SK-N-DZ (cell line): Measurements from ENCODE around the gene CD81.

Experiments
- DNase-seq: peaks from one replicate; pipeline ENCODE4 v3.0.0-alpha.2; 2015; ENCODE audit warnings: low spot score

Gene CD81

GRCh38 chr11:2375964-2376551 is 1.1 kb upstream of the CD81 start:
- DNase-seq, result no peak

DNA sequence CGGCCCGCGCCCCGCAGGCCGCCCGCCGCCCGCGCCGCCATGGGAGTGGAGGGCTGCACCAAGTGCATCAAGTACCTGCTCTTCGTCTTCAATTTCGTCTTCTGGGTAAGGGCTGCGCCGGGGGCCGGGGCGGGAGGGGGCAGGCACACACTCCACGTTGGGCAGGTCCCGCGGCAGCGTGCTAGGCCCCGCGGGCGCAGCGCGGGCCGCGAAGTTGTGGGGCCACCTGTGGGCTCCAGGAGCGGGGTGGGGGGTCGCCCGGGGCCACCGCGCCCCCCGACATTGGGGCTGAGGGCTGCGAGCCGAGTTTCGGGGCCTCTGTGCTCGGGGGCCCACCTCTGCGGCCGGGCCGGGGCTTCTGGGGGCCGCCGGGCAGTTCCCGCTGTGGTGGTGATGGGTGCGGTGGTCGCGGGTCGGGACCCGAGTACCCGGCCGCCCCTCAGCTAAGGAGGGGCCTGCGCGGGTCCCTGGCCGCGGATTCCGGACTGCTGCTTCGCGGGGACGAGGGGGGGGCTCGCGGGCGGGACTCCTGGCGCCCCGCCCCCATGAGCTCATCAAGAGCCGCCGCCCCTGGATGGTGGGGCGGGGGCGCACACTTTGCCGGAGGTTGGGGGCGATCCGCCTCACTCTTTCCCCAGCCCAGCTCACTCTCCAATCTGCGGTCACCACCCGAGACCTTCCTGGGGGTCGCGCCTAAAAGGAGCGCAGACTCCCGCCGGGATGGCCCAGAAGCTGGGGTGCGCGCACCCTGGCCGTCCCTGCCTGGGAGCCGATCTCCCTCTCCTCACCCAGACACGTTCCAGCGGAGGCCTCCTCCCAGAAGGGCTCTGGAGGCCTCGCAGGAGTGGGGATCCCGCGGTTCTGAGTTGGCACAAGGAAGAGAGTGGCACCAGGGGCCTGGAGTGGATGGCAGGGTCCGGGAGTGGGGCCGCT is 667 bp downstream of the CD81 start:
- DNase-seq, result peak; percentile 36

- DNase-seq, result no peak
Measured at GRCh38 chr11:2378527-2379210, 1.6 kb downstream of the CD81 start.

- DNase-seq, result no peak
Measured at GRCh38 chr11:2379466-2380174, 2.5 kb downstream of the CD81 start.

DNA sequence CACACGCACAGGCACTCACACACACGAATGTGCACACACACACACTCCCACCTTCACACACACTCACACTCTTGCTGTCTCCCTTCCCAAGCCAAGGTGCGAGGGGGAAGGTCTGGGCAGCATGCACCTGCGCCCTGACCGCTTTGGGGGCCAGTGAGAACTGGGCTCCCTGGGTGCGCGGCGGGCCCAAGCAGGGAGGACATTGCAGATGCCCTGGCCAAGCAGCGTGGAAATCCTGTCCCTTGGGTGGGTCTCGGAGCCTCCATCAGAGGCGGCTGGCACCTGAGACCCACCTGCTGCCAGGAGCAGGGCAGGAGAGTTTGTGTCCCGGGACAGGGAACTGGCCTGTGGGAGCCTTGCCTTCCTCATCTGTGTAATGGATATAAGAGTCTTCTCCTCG is 3.3 kb downstream of the CD81 start:
- DNase-seq, result no peak

DNA sequence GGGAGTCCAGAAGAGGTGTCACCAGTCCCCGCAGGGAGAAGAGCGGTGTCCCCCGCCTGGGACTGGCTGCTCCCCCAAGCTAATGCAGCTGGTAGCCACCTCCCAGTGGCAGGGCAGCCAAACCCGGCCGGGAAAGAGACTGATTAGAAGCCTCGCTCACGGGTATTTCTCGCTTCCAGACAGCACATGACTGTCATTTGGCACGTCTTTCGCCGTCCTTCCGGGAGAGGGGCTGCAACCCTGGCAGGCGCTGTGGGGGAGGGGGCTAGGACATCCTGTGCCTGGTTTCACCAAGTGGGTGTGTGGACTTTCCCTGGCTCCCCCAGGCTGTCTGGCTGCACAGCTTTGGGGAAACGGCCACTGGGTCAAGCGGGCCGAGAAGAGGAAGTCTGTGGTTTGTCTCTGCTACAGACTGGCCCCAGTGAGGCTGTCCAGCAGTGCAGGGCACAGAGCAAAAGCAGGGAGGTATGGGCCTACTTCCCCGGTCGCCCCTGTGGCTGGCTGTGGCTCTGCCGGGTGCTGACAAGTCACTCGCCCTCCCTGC is 3.8 kb downstream of the CD81 start:
- no peak for DNase-seq

- no peak for DNase-seq
Measured at GRCh38 chr11:2381494-2382128, 4.5 kb downstream of the CD81 start.

DNA sequence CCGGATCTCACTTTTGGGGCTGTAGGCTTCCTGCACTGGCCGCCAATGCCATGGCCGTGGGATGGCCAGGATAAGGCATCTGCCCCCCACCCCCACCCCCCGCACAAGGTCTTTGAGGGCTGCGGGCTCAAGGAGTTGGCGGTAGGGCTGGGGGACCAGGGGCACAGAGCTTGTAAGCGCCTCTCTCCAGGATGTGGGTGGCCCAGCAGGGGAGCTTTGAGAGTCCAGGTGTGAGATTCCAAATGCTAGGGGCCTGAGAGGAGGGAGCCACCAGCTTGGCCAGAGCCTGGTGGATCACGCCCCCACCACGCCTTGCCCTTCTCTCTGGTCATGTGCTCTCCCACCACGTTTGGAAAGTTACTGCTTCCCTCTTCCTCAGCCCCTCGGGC is 5.0 kb downstream of the CD81 start:
- DNase-seq, result no peak

DNA sequence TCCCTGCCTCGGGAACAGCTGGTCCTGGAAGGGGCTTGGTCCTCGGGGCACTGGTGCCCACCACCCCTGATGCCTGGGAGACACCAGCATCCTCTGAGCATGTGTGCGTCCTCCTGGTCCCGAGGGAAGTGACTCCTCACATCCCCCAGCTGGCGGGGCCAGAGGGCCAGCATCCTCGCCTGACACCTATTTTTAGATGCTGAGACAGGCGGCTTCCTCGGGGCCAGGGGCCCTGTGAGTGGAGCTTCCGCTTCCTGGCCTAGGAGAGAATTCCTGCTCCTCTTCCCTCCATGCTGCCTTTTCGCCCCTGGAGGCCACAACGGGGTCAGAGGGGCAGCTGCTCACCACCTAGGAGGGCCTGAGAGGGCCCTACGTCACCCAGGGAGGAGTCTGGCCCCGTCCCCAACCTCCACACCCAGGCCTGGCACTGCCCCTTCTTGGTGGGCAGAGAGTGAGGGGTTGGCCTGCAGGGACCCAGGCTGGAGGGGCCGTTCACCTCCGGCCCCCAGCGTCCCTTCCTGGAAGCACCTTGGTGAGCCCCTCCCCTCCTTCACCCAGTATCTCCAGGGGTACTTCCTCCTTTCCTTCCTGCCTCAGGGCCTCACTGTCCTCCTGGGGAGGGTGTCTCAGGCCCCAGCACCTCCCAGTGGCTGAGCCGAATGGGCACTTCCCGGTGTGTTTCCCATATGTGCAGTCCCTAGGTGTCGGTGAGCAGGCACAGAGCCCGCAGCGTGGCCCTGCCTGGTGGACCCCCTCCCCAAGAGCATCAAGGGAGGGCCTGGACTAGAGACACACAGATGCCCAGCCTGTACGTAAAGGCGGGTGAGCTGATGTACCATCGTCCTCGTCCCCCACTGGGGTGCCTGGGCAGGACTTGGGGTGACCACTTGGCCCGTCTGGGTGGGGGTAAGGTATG is 6.1 kb downstream of the CD81 start:
- DNase-seq, result no peak

GRCh38 chr11:2383852-2384804 is 7.0 kb downstream of the CD81 start:
- no peak for DNase-seq

GRCh38 chr11:2385156-2386151 is 8.3 kb downstream of the CD81 start:
- DNase-seq, result no peak

DNA sequence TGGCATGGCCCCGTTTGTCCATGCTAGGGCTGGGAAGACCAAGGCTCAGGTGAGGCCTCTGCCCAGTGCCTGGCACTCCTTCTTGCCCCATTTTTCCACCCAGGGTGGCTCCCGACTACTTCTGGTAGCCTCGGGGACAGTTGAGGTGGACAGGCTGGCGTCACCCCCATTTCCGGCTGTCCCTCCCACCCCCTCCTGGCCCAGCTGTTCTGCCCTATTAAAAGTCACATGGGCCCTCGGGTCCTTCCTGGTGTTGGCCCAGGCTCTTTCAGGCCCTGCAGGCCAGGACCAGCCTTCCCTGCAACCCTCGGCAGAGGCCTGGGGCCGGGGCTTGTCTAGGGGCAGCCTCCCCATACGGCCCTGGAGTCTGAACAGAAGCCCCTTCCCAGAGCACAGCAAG is 9.5 kb downstream of the CD81 start:
- DNase-seq, result no peak

DNA sequence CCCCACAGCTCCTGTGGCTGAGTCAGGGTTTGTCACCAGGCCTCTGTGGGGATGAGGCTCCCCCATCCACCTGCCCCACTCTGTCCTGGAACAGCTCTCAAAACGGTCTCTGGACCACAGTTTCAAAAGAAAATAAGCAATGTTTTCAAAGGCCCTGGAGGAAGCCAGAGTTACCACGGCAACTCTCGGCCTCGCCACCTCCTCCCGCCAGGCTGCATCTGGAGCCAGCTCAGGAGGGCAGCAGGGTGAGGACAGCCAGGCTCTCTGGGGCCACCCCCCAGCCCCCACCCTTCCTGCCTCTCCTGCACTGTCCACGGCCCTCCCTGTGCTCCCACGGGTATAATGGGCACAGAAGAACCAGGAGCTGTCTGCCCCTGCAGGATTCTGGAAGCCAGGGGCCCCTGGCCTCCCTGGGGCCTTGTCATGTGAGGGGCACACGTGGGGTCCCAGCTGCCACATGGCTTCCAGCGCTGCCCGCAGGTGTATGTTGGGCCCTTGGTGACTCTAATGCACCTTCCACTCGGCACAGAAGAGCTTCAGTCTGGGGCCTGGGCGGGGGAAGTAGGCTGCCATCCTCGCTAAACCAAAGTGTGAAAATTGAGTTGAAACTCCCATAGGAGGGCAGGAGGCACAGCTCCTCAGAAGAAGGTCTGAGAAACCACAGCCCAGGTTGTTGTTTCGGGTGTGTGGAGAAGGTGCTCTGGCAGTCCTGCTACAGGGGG is 10.3 kb downstream of the CD81 start:
- no peak for DNase-seq

DNA sequence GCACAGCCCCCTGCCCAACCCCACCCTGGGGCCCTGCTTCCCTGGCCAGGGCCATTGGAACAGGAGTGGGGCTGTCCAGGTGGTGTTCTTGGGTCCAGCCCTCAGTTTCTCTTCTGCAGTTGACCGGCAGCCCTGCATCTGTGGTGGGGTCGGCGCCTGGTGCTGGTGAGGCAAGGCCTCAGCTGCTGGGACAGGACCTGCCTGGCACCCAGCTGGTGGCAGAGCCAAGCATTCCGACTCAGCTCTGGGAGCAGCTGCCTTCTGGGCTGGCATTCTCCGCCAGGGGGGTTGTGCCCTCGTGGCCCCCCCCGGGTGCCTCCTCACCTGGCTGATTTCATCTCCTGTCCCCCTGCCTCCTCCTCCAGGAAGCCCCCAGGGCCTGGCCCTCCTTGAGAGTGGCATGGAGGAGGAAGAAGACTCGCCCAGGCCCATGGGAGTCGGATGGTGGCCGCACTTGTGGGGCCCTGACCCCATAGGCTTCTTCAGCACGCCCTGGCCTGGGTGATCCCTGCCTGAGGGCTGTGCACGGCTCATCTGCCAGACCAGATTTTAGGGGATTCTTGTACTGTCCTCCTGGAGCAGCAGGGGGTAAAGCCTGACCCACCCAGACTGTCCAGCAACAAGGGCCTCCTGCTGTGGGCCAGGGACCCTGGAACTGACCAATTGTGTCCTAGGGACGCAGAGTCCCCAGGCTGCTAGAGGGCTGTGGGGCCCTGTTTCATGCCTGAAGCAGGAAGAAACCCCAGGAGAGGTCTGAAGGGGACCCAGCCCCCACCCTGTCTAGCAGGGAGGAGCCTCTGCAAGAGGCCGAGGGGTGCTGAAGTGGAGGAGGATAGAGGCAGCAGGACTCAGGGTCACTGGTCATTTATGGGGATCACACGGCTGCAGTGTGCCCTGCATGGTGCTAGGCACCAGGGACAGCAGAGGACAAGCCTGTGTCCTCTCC is 11.6 kb downstream of the CD81 start:
- DNase-seq, result no peak

- no peak for DNase-seq
Measured at GRCh38 chr11:2389377-2390026, 12.4 kb downstream of the CD81 start.
